NT2/D1 (cell line): ENCODE measurements around the gene DIDO1.

ENCODE experiments used
- SUZ12 ChIP-seq: IDR thresholded peaks from 2 replicates; pipeline ENCODE4 v1.6.1; 2011; ENCODE audit not compliant: insufficient read length, insufficient read depth; ENCODE audit errors: extremely low read depth
- ZNF274 ChIP-seq: IDR thresholded peaks from 2 replicates; pipeline ENCODE4 v1.6.1; 2011; ENCODE audit warnings: mild to moderate bottlenecking, low read depth, low read length

- TF ChIP-seq SUZ12 (no peak), ZNF274 (no peak)
Observed at GRCh38 chr20:62829231-62830230, 96.8 kb downstream of the DIDO1 start.
